Stimulated activated naive CD8-positive, alpha-beta T cell treated with anti-CD3 and anti-CD28 coated beads, Interleukin-15, Interleukin-2, amounts not matched to agents 100 U/mL and 50 U/mL, for 24 hours (primary cell): ENCODE data around the gene SPSB1.

ENCODE experiments used
- ATAC-seq: fragments of 150-1000 bp; cut with Tn5 transposase; one replicate; pipeline ENCODE4 v1.10.0; 2021
- DNase-seq: peaks from one replicate; pipeline ENCODE4 v3.0.0; 2021

The SPSB1 gene

GRCh38 chr1:9345471-9345870 is 52.8 kb downstream of the SPSB1 start:
- DNase-seq (no peak), ATAC-seq (no peak)

GRCh38 chr1:9345922-9346321 is 53.2 kb downstream of the SPSB1 start:
- ATAC-seq, result no peak
- no peak for DNase-seq

- DNase-seq, result no peak
- no peak for ATAC-seq
Observed at GRCh38 chr1:9346566-9346965, 53.9 kb downstream of the SPSB1 start.

GRCh38 chr1:9347095-9347850 is 54.6 kb downstream of the SPSB1 start:
- DNase-seq (no peak), ATAC-seq (no peak)

- DNase-seq, result no peak
- no peak for ATAC-seq
Observed at GRCh38 chr1:9349331-9349851, 56.7 kb downstream of the SPSB1 start.

- no peak for DNase-seq
Observed at GRCh38 chr1:9350013-9350908, 57.6 kb downstream of the SPSB1 start.

GRCh38 chr1:9350960-9351359 is 58.3 kb downstream of the SPSB1 start:
- no peak for DNase-seq
- ATAC-seq, result no peak

More at GRCh38 chr1:9350013-9350908, 57.6 kb downstream of the SPSB1 start:
- no peak for ATAC-seq

GRCh38 chr1:9351654-9352271 is 59.1 kb downstream of the SPSB1 start:
- ATAC-seq (no peak), DNase-seq (no peak)

- ATAC-seq (no peak), DNase-seq (no peak)
Observed at GRCh38 chr1:9352377-9353134, 59.9 kb downstream of the SPSB1 start.

- ATAC-seq (no peak), DNase-seq (no peak)
Observed at GRCh38 chr1:9355503-9355902, 62.8 kb downstream of the SPSB1 start.

- ATAC-seq (no peak), DNase-seq (no peak)
Observed at GRCh38 chr1:9356021-9356420, 63.3 kb downstream of the SPSB1 start.

- no peak for ATAC-seq
- DNase-seq, result no peak
Observed at GRCh38 chr1:9356829-9357466, 64.3 kb downstream of the SPSB1 start.

- ATAC-seq, result no peak
Observed at GRCh38 chr1:9357958-9358357, 65.3 kb downstream of the SPSB1 start.

GRCh38 chr1:9360371-9361064 is 67.8 kb downstream of the SPSB1 start:
- ATAC-seq, result no peak

More at GRCh38 chr1:9357958-9358357, 65.3 kb downstream of the SPSB1 start:
- no peak for DNase-seq

GRCh38 chr1:9361630-9362260 is 69.1 kb downstream of the SPSB1 start:
- DNase-seq, result no peak

More at GRCh38 chr1:9360371-9361064, 67.8 kb downstream of the SPSB1 start:
- no peak for DNase-seq

GRCh38 chr1:9362488-9362887 is 69.8 kb downstream of the SPSB1 start:
- no peak for ATAC-seq
- DNase-seq, result no peak

More at GRCh38 chr1:9361630-9362260, 69.1 kb downstream of the SPSB1 start:
- ATAC-seq, result no peak

- DNase-seq, result no peak
- no peak for ATAC-seq
Observed at GRCh38 chr1:9363061-9363471, 70.4 kb downstream of the SPSB1 start.

GRCh38 chr1:9366298-9366697 is 73.6 kb downstream of the SPSB1 start:
- DNase-seq, result no peak
- ATAC-seq, result no peak

GRCh38 chr1:9366943-9367780 is 74.5 kb downstream of the SPSB1 start:
- no peak for ATAC-seq
- DNase-seq, result no peak
